Measurements from ENCODE around the gene ETS2.

- TF ChIP-seq EZH2 (IDR thresholded peaks at IDR 0.05; ENCODE audit: insufficient read depth, low read length), result no peak
- TF ChIP-seq CTCF (IDR thresholded peaks at IDR 0.05; ENCODE audit: insufficient read depth, low read depth, low read length), result no peak
These were observed 2.6 kb upstream of the ETS2 start for GRCh38 chr21:38803075-38803660.

All from astrocyte (in vitro differentiated cells and primary cell).